Pons (tissue), 1 donor: ENCODE measurements around the gene BAD.

Experiments used
- DNase-seq: peaks from one replicate; pipeline ENCODE4 v3.0.0-alpha.2; 2016; ENCODE audit warnings: low spot score

BAD gene

DNA sequence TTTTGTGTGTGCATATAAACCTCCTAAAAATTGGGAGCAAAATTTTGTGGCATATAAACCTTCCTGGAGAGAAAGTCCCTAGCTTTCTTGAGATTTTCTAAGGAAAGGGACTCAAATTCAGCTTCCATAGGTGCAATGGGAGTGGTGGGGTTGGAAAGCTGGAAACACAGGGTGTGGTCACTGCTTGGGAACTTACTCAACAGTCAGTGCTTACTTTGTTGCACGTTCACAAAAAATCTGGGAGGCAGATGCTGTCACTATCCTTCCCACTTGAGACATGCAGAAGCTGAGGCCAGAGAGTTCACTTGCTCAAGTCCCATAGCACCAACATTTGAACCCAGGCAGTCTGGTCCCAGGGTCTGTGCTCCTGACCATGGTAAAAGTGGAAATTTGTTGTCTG lies 11.8 kb upstream of the BAD start:
- DNase-seq = no peak

DNA sequence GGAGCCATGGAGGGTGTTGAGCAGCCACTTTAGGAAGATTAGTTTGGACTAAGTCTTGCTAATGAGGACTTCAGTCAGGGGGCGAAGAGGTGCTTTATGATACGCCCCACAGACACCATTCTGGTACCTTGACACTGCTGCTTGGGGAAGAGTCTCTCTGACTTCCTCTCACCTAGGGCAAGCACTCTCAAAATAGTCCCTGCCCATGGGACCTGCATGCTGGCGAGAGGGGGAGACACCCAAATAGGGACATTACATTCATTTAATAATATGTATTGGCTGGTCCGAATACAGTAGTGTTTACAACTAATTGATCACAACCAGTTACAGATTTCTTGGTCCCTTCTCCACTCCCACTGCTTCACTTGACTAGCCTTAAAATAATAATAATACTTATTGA lies 11.3 kb upstream of the BAD start:
- no peak for DNase-seq

DNA sequence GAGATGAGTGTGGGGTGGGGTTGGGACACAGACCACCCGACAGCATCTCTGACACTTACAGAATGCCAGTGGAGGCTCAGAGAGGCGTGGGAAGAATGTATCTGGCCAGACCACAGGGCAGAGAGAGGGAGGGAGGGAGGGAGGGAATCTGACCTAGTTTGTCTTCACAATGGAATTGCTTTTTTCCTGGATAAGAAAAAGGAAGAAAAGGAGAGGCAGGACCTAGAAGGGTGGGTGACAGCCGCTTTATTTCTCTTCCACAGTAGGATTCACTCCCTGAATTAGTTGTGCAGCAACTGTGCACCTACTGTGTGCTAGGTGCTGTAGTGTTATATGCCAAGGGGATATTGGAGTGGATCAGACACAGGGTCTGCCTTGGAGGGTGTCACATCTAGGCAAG lies 10.3 kb upstream of the BAD start:
- DNase-seq = no peak

DNA sequence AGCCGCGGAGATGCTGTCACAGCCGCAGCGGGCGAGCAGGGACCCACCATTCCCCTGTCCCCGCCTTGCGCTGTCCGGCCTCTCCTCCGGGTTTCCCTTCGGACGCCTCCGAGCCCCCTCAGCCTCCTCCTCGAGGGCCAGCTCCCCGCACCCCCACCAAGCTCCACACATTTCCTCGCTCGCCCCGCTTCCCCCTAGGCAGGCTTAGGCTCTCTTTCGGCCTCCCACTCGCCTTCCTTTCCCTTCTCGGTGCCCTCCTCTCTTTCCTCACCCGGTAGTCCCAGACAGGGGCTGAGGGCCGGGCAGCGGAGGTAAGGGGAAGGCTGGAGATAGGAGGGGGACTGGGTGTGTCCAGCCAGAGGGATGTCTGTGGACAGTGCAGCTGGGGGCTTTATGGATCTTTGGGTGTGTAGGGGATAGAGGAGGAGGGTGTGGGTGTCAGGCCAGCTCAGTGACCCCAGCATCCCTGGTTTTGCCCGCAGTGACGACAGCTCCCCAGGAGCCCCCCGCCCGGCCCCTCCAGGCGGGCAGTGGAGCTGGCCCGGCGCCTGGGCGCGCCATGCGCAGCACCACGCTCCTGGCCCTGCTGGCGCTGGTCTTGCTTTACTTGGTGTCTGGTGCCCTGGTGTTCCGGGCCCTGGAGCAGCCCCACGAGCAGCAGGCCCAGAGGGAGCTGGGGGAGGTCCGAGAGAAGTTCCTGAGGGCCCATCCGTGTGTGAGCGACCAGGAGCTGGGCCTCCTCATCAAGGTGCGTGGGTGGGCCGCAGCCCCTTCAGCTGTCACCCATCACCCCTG lies 8.2 kb upstream of the BAD start:
- DNase-seq = no peak

DNA sequence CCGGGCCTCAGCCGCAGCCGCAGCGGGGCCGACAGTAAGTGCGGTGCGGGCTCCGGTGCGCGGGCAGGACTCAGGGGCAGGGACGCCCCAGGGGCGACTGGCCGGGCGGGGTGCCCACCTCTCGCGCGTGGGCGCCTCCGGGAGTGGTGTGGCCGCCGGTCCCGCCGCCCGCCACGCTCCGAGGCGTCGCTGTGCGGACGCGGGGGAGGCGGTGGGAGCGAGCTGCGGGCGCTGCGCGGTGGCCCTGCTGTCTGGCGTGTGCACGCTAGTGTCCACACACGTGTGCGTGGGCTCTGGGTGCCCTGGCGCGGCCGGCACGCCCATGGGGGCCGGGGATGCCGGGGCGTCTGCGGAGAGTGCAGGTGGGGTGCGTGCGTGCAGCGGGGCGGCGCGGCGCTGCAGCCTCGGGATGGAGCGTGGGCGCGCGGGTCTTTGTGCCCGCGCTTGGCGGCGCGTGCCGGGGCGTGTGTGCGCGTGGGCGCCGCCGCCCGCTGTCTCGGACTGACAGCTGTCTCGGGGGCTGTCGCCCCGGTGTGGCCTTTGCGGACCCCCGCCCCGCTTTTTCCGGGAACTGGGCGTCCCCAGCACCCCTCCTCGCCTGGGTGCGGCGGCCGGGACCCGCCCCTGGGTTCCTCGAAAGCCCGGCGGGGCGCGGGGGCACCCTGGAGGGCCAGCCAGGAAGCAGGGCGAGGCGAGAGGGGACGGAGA lies 7.4 kb upstream of the BAD start:
- DNase-seq = no peak

DNA sequence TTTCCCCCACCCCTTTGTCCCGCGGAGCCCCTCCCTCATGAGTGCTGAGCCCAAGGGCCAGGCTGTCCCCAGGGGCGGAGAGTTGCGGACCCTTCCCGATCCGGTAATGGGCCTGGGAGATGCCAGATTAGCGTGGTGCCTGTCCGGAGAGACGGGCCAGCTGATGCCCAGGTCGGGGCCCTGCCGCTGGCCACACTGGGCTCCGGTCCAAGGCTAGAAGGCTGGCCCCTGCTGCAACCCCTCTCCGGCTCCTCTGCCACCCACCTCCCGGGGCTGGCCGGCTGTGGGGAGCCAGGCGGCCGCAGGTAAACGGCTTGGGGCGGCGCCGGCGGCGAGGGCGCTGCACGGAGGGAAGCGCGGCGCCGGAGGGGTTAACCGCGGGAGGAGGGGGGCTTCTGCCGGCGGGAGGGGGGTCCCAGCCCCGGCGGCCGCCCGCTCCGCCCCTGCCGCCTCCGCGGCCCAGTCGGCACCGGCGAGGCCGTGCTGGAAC lies 6.8 kb upstream of the BAD start, which contains the start of gene KCNK4:
TSS of gene KCNK4 (plus strand) at position 41 of the 490 bp plus-strand sequence. CDS start 1,717 bp downstream, outside the sequence.
- DNase-seq = no peak

DNA sequence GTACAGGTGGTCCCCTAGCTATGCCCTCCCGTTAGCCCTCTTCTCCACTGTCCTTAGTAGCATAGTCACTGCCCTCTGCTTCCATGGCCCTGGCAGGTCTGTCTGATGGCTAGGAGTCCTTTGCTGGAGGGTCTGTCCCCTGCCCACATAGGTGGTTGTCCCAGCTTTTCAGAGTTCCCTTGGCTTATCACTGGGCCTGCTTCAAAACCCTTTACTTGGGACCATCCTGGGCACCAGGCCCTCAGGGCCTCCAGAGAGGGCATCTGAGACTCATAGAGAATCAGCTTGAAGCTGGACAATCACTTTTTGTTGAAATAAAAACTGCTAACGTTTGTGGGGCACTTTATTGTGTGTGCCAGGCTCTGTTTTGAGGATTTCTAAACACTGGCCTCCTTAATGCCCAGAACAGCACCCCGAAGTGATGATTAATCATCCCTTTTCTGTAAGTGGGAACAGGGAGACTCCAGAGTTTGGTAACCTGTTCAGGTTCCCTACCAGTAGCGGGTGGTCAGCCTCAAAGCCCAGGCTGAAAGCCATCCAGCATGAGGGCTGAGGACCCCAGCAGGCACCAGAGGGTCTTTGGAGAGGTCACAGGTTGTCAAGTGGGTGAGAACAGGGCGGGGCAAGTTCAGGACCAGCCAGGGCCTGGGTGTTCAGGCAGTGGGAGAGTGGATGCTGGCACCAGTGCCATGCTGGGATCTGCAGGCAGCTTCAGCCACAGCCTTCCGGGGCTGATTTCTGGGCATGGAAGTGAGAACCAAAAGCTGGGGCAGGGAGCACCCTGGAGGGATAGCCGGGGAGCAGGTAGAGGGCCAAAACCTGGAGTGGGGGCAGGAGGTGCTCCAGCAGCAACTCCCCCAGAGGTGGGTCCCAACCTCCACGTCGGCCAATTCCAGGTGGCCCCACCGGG lies 6.1 kb upstream of the BAD start:
- DNase-seq = no peak

DNA sequence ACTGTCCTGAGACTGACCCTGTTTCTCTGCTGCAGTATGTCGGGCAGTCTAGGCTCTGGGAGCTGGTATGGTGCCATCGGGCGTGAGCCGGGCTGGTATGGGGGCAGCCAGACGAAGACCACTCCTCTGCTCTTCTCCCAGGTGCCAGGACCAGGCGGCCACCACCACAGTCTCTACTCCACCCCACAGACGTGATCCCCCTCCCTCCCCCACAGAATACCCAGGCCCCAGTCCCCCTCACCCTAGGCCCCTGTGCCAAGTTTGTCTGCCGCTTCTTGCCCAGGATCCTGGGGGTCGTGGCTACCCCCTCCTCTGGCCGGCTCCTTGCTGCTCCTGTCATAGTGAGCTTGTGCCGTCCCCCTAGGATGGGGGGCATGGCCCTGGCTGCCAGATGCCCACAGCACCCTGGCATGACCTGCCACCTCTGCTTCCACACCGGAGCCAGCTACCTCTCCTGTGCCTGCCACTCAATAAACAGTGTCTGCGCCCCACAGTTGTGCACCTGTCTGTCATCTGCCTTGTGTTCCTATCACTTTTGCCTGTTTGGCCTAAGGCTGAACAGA lies 4.6 kb upstream of the BAD start:
- no peak for DNase-seq

DNA sequence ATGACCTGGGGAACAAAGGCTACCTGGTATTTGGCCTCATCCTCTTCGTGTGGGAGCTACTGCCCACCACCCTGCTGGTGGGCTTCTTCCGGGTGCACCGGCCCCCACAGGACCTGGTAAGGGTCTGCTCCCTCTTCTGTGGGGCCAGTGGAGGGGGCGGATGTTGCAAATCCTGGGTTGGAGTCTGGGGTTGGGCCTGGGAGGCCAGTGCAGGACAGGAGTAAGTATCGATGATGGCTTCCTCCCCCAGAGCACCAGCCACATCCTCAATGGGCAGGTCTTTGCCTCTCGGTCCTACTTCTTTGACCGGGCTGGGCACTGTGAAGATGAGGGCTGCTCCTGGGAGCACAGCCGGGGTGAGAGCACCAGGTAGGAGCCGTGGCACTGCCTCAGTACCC lies 3.9 kb upstream of the BAD start:
- DNase-seq = no peak

DNA sequence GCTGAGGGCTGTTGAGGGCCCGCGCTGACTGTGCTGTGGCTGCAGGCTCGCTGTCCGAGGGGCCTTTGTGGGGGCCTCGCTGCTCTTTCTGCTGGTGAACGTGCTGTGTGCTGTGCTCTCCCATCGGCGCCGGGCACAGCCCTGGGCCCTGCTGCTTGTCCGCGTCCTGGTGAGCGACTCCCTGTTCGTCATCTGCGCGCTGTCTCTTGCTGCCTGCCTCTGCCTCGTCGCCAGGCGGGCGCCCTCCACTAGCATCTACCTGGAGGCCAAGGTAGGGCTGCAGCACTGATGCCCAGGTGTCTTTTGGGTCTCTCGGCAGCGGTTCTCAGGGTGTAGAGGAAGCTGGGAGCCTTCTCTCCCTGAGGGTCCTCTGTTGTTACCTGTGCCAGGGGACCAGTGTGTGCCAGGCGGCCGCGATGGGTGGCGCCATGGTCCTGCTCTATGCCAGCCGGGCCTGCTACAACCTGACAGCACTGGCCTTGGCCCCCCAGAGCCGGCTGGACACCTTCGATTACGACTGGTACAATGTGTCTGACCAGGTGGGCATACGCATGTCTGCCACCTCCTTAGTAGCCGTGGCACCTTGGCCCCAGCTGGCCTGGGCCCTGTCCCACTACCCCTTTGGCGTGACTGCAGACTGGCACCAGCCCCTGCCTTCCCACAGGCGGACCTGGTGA lies 3.3 kb upstream of the BAD start:
- DNase-seq = no peak

DNA sequence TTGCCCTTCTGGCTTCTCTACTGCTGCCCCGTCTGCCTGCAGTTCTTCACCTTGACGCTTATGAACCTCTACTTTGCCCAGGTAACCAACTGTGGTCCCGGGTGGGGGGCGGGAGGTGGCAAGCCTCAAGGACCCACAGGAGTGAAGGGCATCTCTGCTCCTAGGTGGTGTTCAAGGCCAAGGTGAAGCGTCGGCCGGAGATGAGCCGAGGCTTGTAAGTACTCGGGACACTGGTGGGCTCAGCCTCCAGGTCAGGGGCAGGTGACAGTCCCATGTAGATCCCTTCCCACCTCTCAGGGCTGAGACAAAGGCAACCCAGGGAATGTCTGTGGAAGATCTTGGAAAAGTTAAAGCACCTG lies 2.3 kb upstream of the BAD start:
- no peak for DNase-seq

DNA sequence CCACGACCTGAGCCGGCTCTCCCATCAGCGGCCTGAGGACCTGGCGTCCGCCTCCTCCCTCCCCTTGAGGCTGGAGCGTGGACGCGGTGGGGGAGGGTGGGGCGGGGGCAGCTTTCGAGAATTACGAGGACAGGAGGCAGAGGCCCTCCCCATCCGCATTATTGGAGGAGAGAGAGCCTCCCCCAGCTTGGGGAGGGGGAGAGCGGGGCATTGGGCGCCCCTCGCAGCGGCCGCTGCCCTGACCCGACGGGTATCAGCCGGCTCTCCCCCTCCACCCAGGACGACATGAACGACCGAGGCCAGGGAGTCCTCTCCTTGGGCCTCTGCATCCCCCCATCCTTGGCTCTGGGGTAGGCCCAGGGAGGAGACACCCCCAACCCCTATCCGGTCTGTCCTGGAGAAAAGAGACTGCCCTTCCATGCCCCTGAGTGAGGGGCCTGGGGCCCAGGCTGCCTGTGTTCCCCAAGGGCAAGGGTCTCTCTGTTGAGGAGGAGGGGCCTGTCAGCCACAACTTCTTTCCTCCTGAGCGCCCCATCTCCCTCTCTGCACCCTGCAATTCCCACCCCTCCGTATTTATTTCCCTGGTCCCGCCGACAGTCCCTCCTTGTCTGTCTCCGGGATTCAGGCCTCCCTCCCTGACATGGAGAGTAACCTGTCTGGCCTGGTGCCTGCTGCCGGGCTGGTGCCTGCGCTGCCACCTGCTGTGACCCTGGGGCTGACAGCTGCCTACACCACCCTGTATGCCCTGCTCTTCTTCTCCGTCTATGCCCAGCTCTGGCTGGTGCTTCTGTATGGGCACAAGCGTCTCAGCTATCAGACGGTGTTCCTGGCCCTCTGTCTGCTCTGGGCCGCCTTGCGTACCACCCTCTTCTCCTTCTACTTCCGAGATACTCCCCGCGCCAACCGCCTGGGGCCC lies 1.7 kb upstream of the BAD start:
- DNase-seq = no peak

DNA sequence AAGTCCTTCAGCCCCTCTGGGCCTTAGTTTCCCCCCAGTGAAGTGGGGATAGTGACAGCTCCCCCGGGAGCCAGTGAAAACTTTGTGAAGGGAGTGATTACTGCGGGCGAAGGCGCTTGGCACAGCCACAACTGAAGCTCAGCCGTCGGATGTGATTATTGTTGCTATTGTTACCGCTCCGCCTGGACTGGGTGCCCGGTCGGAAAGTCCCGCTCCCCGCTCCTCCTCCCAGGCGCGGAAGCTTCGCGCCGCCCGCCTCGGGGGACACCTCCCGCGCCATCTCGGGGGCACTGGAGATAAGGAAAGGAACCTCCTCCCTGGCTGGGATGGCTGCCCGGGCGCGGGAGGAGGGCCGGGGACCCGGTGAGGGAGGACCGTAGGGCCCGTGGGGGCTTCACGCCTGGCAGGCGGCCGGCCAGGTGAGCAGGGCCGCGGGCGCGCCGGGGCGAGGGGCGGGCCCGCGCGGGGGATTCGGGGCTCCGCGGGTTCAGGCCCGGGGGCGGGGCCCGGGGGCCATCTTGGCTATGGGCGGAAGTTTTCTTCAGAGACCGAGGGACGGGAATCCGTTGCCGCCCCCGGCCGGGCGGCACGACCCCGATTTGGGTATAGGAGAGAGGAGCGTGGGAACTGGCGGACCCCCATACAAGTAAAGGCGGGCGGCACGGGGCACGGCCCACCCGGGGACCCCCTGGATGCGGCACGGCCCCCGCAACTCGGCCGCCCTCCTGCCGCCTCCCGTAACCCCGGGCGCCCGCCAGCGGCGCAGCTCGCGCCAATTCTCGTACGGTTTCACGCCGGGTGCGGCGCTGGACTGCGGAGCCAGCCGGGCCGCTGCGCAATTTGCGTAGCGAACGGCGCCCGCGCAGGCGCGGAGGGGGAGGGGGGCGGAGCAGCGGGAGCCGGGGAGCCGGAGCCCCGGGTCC lies 758 bp upstream of the BAD start, which contains the start of gene GPR137:
TSS of gene GPR137 (plus strand) at position 887 of the 923 bp plus-strand sequence. CDS start 677 bp downstream, outside the sequence.
- DNase-seq = peak; percentile 77

DNA sequence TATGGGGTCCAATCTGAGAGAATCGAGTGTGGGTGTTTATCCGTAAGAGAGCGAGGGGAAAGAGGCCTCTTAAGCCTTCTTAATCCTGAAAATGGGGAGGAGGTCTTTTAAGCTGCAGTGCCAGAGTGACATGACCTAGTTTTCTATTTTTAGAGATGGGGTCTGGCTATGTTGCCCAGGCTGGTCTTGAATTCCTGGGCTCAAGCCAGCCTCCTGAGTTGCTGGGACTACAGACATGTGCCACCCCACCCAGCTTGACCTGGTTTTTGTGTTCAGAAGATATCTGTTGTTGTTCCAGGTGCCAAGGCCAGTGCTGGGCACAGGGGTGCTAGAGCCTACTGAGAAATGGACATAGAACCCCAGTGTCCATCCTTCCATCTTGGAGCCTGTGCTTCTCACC lies 1.4 kb downstream of the BAD start:
- no peak for DNase-seq

DNA sequence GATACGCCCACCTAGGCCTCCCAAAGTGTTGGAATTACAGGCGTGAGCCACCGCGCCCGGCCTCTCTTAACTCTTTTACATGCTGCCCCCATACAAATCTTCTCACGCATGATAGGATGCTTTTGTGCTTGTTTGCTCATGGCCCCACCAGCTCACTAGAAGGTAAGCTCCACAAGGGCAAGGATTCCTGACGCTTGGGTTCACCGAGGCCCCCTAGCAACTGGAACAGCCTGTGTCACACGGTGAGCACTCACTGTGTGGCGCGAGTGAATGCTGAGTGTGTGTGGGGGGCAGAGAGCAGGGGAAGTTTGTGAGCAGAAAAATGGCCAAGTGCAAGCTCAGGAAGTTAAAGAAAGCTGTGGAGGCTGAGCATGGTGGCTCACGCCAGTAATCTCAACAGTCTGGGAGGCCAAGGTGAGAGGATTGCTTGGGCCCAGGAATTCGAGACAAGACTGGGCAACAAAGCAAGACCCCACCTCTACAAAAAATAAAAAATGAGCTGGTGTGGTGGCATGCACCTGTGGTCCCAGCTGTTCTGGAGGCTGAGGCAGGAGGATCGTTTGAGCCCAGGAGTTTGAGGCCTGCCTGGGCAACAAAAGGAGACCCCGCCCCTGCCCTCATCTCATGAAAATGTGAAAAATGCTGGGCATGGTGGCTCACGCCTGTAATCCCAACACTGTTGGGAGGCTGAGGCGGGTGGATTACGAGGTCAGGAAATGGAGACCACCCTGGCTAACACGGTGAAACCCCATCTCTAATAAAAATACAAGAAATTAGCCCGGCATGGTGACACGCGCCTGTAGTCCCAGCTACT lies 2.3 kb downstream of the BAD start:
- DNase-seq = no peak

DNA sequence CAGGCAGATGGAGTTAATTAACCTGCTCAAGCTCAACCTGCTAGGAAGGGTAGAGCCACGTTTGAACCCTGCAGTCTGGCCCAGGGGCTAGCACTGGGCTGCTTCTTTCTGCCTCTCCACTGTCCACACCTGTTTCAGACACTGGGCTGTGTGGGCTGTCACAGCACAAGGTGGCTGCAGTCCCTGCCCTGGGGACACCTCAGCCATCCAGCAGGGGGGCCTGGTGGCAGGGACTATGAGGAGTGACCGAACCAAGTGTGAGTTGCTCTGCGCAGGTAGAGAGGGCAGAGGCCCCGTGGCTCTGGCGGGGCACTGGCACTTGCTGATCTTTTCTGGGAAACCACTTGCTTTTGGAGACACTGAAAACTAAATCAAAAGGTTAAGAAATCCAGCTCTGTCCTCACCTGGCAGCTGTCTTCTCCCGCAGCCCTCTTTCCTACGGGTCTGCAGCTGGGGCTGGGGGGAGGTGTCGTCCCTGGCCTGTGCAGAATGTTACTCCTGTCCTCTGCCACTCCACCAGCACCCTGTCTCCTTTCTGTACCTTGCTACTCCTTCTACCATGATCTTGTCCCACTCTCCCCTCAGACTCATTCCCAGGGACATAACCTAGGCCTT lies 5.8 kb downstream of the BAD start:
- no peak for DNase-seq

DNA sequence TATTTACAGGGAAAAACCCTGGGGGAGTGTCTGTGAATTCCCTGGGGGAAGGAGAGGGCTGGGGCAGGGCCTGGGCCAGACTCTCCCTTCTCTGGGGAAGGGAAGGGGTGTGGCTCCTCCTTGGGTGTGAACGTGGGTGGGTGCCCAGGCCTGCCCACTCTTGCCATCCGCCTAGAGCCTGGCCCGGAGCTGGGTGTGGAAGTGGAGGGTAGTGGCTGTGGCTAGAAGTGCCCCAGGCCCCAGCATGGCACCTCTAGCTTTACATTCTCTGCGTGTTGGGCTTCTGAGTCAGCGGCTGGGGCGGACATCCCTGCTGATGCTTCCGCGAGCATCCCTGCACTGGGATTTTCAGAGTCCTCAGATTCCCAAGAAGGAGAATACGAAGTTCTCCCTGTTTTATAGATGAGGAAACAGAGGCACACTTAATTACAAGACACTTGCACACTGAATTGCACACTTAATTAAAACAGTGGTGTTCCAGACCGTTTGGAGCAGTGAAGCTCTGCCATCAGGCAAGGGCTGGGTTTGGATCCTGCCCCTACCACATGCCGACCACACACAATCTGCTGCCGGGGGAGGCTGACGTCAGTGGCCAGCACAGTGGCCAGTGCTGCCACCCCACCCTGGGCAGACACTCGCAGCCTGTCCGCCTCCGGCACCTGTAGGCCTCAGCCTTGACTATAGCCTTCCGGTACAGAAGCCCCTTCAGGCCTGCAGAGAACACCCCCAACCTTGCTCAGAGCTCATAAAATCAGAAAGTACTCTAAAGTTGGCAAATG lies 7.6 kb downstream of the BAD start:
- no peak for DNase-seq
